ENCODE measurements around the gene TJP1. TPM values are rescaled to one million over a fixed set of nuclear protein-coding genes. Genes with fewer than 3 reads are reported as not detected.
A peak's percentile ranks its signal among the peaks of the same experiment; 100 is the strongest.

Gene TJP1
- total RNA-seq, 1 donor = 95.3 TPM

GRCh38 chr15:29712149-29712885, 110.0 kb downstream of the TJP1 start:
- no peak overlapping the region for H3K4me3 ChIP-seq (ENCODE audit: low read depth, low read length)
- DNase-seq (ENCODE audit: low read depth) = no peak
- no peak for TF ChIP-seq CTCF (IDR thresholded peaks at IDR 0.05; ENCODE audit: insufficient read depth, low read length)

GRCh38 chr15:29711531-29711930, 110.7 kb downstream of the TJP1 start:
- DNase-seq (ENCODE audit: low read depth) = no peak
- no peak overlapping the region for H3K4me3 ChIP-seq (ENCODE audit: low read depth, low read length)
- no peak for TF ChIP-seq CTCF (IDR thresholded peaks at IDR 0.05; ENCODE audit: insufficient read depth, low read length)

- no peak for TF ChIP-seq CTCF (IDR thresholded peaks at IDR 0.05; ENCODE audit: insufficient read depth, low read length)
- peak; percentile 30 for DNase-seq (ENCODE audit: low read depth)
- no peak overlapping the region for H3K4me3 ChIP-seq (ENCODE audit: low read depth, low read length)
Measured at GRCh38 chr15:29708519-29708918, 113.7 kb downstream of the TJP1 start.

GRCh38 chr15:29704950-29705597, 117.2 kb downstream of the TJP1 start:
- no peak for TF ChIP-seq CTCF (IDR thresholded peaks at IDR 0.05; ENCODE audit: insufficient read depth, low read length)
- DNase-seq (ENCODE audit: low read depth) = no peak
- no peak overlapping the region for H3K4me3 ChIP-seq (ENCODE audit: low read depth, low read length)

GRCh38 chr15:29701151-29701550, 121.1 kb downstream of the TJP1 start:
- no peak overlapping the region for H3K4me3 ChIP-seq (ENCODE audit: low read depth, low read length)
- no peak for TF ChIP-seq CTCF (IDR thresholded peaks at IDR 0.05; ENCODE audit: insufficient read depth, low read length)
- no peak for DNase-seq (ENCODE audit: low read depth)

GRCh38 chr15:29700296-29700695, 122.0 kb downstream of the TJP1 start:
- H3K4me3 ChIP-seq (ENCODE audit: low read depth, low read length) = no peak overlapping the region

More at GRCh38 chr15:29700296-29700695, 122.0 kb downstream of the TJP1 start:
- TF ChIP-seq CTCF (IDR thresholded peaks at IDR 0.05; ENCODE audit: insufficient read depth, low read length) = no peak
- no peak for DNase-seq (ENCODE audit: low read depth)

Measured in fibroblast of the aortic adventitia (primary cell).